Mucosa of rectum (tissue), 2 donors: ENCODE results near the gene SEZ6L.

ENCODE experiments used
- H3K27ac ChIP-seq, 2 donors: one replicate each; pipeline ENCODE4 v1.7.0; 2013; ENCODE audit warnings: inconsistent platforms in 2 of 2, low read depth in 2 of 2, low read length in 2 of 2
- H3K27me3 ChIP-seq, 2 donors: one replicate each; pipeline ENCODE4 v1.7.0; 2013; ENCODE audit warnings: low read length in 2 of 2; ENCODE audit not compliant: control insufficient read depth in 2 of 2, insufficient read depth in 2 of 2
- H3K36me3 ChIP-seq, 2 donors: one replicate each; pipeline ENCODE4 v1.7.0; 2013; ENCODE audit warnings: low read length in 2 of 2; ENCODE audit not compliant: control insufficient read depth in 2 of 2, insufficient read depth in 2 of 2
- H3K4me1 ChIP-seq, 2 donors: one replicate each; pipeline ENCODE4 v1.7.0; 2013; ENCODE audit warnings: low read length in 2 of 2, mild to moderate bottlenecking in 1 of 2; ENCODE audit not compliant: control insufficient read depth in 2 of 2, insufficient read depth in 2 of 2
- H3K4me3 ChIP-seq, 2 donors: one replicate each; pipeline ENCODE4 v1.7.0; 2013; ENCODE audit warnings: low read length in 2 of 2
- H3K9ac ChIP-seq, 2 donors: one replicate each; pipeline ENCODE4 v1.7.0; 2013; ENCODE audit warnings: low read length in 2 of 2, low read depth in 1 of 2, mild to moderate bottlenecking in 1 of 2
- H3K9me3 ChIP-seq, 2 donors: one replicate each; pipeline ENCODE4 v1.7.0; 2013; ENCODE audit warnings: low read length in 2 of 2; ENCODE audit not compliant: control insufficient read depth in 2 of 2
- donor health status: healthy.
- donor health status: Normal muscosa, but diverticular disease.

The SEZ6L gene

DNA sequence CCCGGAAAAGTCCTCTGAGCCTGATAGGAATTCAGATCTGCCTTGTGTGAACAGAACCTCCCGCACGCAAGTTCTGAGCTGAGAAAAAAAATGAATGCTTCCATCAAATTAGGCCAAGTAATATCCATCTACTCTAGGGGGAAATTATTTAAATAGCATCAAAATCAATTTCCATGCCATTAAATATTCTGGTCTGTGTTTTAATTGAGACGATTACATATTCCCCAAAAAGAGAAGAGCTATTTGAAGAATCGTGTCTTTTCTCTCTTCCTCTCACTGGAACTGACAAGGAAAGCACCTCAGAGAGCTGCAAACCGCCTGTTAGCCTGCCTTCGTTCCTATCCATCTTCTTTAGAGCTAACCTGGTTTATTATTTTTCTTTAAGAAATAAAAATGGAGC is 96.0 kb downstream of the SEZ6L start:
- Histone ChIP-seq H3K27ac (no peak overlapping the region), H3K4me3 (no peak overlapping the region), H3K9me3 (no peaks in the 10 kb centered on the region), H3K36me3 (no peaks in the 10 kb centered on the region), H3K27me3 (peaks cover 0 to 2% of the 10 kb centered on the region in 2 donors), H3K9ac (no peak overlapping the region), H3K4me1 (no peaks in the 10 kb centered on the region)

DNA sequence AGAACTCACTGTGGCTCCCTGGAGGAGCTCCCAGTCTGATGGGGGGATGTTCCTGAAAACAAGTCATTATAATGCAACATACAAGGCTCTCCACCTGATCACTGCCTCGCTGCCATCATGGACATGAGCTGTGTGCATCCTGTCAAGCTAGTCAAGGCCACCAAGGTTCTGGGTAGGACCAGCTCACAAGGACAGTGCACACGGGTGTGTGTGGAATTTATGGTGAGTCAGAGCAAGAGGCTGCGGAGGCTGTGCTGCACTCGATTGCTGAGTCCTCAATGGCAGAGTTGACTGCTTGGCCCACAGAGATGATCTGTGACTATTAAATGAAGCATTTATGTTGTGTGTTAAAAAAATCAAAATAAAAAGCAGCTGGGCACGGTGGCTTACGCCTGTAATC is 96.6 kb downstream of the SEZ6L start:
- Histone ChIP-seq H3K36me3 (no peaks in the 10 kb centered on the region), H3K4me3 (no peak overlapping the region), H3K9ac (no peak overlapping the region), H3K4me1 (no peaks in the 10 kb centered on the region), H3K27ac (no peak overlapping the region), H3K27me3 (peaks cover 0 to 2% of the 10 kb centered on the region in 2 donors), H3K9me3 (no peaks in the 10 kb centered on the region)

DNA sequence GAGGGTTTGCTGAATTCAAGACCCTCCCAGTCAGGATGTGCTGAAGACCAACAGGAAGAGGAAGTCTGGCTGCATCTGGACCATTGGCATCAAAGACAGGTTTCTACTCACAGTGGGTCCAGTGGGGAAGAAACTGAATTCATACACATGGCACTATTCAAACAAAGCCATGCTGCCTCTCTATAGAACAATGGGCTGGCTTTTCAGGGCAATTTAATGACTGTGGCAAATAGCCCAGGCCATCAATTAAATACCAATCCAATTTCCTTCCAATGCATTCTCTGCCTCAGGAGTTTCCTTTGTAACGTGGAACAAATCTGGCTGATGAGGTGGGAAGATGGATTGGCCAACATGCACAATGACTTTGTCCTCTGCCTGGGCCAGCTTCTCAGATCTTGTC is 98.6 kb downstream of the SEZ6L start:
- Histone ChIP-seq H3K4me1 (no peaks in the 10 kb centered on the region), H3K27me3 (peaks cover 0 to 2% of the 10 kb centered on the region in 2 donors), H3K9me3 (no peaks in the 10 kb centered on the region), H3K36me3 (no peaks in the 10 kb centered on the region), H3K9ac (no peak overlapping the region), H3K4me3 (no peak overlapping the region), H3K27ac (no peak overlapping the region)

DNA sequence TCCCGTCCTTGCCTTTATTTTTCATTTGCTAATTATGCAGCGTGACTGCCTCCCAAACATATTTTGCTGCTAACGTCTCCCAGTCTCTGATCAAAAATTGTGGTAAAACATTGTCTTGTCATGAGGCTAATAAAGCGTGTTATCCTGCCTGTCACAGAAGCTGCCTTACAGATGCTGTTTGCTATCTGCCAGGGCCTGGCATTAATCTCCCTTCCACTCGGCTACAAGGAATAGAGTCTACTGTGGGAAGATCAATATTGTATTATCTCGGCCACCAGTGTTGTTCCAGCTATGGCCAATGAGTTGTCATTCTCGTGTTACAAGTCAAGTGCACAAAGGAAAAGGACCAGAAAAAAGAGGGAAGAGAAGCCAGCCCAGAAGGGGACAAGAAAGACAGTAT is 100.3 kb downstream of the SEZ6L start:
- no peak overlapping the region for H3K9ac ChIP-seq

DNA sequence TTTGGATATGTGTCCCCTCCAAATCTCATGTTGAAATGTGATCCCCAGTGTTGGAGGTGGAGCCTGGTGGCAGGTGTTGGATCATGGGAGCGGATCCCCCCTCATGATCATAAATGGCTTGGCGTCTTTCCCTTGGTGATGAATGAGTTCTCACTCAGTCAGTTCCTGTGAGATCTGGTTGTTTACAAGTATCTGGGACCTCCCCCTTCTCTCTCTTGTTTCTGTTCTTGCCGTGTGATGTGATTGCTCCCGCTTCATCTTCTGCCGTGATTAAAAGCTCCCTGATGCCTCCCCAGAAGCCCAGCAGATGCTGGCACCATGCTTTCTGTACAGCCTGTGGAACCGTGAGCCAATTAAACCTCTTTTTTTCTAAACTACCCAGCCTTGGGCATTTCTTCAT is 102.2 kb downstream of the SEZ6L start:
- H3K4me3 ChIP-seq = no peak overlapping the region
- no peaks in the 10 kb centered on the region for H3K9me3 ChIP-seq
- H3K27ac ChIP-seq = no peak overlapping the region
- no peaks in the 10 kb centered on the region for H3K4me1 ChIP-seq
- no peaks in the 10 kb centered on the region for H3K36me3 ChIP-seq
- no peak overlapping the region for H3K9ac ChIP-seq
- H3K27me3 ChIP-seq = peaks cover 2 to 3% of the 10 kb centered on the region in 2 donors

More for the DNA sequence above, 100.3 kb downstream of the SEZ6L start:
- H3K36me3 ChIP-seq = no peaks in the 10 kb centered on the region
- no peaks in the 10 kb centered on the region for H3K4me1 ChIP-seq
- peaks cover 0 to 2% of the 10 kb centered on the region in 2 donors for H3K27me3 ChIP-seq
- H3K9me3 ChIP-seq = no peaks in the 10 kb centered on the region
- no peak overlapping the region for H3K27ac ChIP-seq
- H3K4me3 ChIP-seq = no peak overlapping the region

DNA sequence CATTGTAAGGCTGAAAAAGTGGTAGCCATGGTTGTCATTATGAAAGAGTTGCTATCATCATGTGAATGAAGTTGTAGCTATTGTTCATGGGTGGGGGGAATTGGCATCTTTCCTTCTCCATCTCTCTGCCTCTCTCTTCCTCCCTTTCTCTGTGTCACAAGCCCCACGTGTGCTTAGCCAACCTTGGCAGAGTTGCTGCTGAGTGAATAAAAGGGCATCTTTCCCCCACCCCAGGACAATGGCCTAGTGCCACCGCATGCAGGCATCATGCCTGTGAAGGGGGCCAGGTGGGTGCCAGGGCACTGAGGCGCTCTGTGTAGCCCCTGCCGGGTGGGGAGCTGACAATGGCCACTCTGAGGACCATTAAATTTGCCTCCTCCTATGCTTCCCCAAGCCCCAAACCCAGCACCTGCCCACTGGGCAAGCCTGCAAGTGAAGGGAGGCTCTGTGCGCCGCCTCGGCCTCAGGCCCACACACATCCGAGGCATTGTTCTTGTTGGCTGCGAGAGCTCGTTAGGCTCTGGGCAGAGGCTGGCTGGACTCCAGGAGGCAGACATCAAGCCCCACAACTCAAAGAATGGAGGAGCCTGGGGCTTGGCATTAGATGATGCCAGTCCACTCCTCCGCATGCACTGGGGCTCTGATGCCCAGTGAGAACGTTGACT is 103.9 kb downstream of the SEZ6L start:
- Histone ChIP-seq H3K27ac (no peak overlapping the region), H3K4me3 (no peak overlapping the region), H3K9ac (no peak overlapping the region), H3K9me3 (no peaks in the 10 kb centered on the region), H3K27me3 (peaks cover 3 to 7% of the 10 kb centered on the region in 2 donors), H3K36me3 (no peaks in the 10 kb centered on the region), H3K4me1 (no peaks in the 10 kb centered on the region)

DNA sequence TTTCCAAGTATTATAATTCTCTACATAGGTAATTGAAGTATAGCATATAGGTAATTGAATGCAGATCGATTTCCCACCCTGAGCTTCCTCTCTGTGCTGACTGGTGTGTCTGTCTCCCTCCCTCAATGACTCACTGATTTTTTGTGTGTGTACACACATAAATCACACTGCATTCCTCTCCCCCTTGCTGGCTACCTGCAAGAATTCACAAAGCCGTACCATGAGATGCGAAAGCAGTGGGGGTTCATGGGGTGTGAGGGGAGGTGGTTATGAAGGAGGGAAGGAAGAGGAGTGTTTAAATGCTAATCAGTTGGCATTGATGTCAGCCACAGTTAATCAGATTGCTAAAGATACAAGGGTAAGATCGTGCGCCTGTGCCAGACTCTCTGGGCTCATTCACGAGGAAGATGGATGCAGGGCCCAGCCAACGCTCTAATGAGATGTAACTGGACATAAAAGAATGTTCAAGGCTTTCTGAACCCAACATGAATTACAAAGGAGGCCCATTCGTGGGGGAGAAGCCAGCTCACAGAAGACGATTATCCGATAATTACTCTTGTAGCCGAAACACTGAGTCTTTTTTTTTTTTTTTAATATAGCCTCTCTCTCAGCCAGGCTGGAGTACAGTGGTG is 107.4 kb downstream of the SEZ6L start:
- Histone ChIP-seq H3K27ac (no peak overlapping the region), H3K4me1 (no peaks in the 10 kb centered on the region), H3K36me3 (no peaks in the 10 kb centered on the region), H3K27me3 (peaks cover 3 to 10% of the 10 kb centered on the region in 2 donors), H3K4me3 (no peak overlapping the region), H3K9me3 (no peaks in the 10 kb centered on the region), H3K9ac (no peak overlapping the region)

DNA sequence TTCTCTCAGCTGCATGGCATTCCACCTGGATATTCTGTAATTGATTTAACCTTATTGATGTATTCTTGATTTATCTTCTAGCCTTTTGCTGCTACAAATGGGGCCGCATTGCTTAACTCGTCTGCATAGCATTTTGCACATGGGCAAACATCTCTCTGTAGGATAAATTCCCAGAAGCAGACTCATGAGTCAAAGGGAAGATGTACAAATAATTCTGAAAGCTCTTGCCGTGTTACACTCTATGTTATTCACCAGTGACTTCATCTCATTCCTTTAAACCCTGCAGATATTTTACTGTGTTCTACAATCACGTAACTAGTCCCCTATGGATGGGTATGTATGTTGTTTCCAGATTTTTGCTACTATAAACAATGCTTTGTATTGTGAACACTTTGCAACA is 112.7 kb downstream of the SEZ6L start:
- Histone ChIP-seq H3K4me1 (no peaks in the 10 kb centered on the region), H3K9ac (no peak overlapping the region), H3K9me3 (no peaks in the 10 kb centered on the region), H3K27ac (no peak overlapping the region), H3K36me3 (no peaks in the 10 kb centered on the region), H3K27me3 (peaks cover 0 to 8% of the 10 kb centered on the region in 2 donors), H3K4me3 (no peak overlapping the region)

DNA sequence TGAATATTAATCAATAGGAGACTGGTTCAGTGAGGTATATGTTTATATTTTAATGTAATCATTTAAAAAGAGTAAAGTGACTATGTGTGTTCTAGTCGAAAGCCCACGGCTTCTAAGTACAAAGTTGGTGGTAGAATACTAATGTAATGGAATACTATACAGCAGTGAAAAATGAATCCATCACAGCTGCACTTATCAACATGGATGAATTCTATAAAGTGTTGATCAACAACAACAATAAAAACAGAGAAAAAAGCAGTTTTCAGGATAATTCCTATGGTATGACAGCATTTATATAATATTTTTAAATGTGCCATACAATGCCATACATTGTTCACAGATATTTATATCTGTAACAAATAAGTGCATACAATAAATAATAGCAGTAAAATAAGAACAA is 114.1 kb downstream of the SEZ6L start:
- Histone ChIP-seq H3K27ac (no peak overlapping the region), H3K9ac (no peak overlapping the region), H3K27me3 (peaks cover 0 to 5% of the 10 kb centered on the region in 2 donors), H3K9me3 (no peaks in the 10 kb centered on the region), H3K4me1 (no peaks in the 10 kb centered on the region), H3K4me3 (no peak overlapping the region), H3K36me3 (no peaks in the 10 kb centered on the region)

DNA sequence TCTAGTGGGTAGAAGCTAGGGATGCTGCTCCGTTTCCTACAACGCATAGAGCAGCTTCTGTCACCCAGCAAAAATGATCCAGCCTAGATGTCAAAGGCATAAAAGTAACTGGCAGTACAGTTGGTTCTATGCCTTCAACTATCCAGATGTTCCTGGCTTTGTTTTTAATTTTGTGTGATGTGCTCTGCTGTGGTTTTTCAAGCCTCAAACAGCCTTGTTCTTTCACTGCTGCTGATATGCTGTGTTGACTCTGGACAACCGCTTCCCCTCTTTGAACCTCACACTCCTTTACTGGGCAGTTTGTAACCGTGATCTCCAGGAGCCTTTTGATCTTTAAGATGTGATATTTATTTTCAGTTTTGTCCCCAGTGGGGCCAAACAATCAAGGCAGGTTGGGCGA is 116.4 kb downstream of the SEZ6L start:
- peaks cover 0 to 2% of the 10 kb centered on the region in 2 donors for H3K27me3 ChIP-seq
- no peaks in the 10 kb centered on the region for H3K4me1 ChIP-seq
- no peaks in the 10 kb centered on the region for H3K36me3 ChIP-seq
- no peaks in the 10 kb centered on the region for H3K9me3 ChIP-seq
- no peak overlapping the region for H3K4me3 ChIP-seq
- no peak overlapping the region for H3K27ac ChIP-seq
- no peak overlapping the region for H3K9ac ChIP-seq
